ENCODE measurements around the gene CHD8.
"Not testable (repeated sequence)": the region's sequence is repeated elsewhere in the genome, so short reads cannot be mapped to it uniquely, and the experiment has no call there.

The CHD8 gene

DNA sequence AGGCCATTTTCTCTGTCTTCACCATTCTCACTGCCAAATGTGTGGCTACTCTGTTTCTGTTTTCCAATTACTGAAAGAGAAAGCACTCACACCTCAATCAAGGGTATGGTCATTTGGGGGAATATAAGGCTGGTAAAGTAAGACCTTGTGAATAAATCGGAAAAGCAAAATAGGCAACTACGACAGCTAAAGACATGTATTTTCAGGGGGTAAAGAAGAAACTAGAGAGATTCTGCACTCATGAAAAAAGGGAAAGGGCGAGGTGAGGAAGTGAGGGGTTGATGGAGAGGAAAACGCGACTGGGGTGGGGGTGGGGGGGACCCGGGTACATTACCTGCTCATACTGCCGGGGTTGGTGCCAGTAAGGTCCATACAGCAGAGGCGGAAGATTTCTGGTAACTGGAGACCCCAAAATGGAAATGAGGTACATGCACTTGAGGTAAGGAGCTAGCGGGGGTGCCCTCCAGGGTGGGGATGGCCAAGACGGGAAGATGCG is 19.3 kb downstream of the CHD8 start:
- DNase-seq (ENCODE audit: low spot score) = no peak

DNA sequence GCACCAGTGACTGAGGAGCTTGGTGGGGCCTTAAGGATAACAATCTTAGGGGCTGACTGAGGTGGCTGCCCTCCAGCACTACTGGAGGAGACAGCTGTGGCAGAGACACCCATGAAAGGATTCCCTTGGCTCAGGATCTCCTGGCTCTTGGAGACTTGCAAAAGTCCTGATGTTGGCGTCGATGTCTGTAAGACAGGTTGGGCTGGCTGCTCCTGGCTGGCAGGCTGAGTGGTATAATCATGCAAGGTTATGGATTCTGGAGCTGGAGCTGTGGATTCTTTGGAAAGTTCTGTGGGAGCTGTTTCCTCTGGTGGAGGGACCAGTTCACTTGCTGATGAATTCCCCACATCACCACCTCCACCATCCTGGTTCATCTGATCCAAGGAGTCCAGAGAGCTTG is 24.8 kb downstream of the CHD8 start:
- no peak for DNase-seq (ENCODE audit: low spot score)

- DNase-seq (ENCODE audit: low spot score) = no peak
These were observed 27.0 kb downstream of the CHD8 start for GRCh38 chr14:21428930-21429329.

DNA sequence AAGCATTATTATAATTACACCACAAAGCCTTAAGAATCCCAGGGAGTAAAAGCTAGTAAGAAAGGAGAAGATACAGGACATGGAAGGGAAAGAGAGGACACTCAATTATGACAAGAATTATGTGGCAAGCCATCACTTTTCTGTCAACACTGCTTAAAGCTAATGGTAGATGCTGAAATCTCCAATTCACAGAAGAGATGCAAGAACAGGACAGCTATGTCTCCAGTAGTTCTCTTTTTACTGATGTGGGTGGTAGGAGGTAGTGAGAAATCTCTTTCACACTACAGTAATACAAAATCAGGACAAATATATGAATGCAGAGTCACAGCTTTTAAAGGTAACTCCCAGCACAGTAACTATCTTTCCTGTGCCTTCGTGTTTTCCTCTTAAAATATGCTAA is 29.2 kb downstream of the CHD8 start:
- DNase-seq (ENCODE audit: low spot score) = no peak

DNA sequence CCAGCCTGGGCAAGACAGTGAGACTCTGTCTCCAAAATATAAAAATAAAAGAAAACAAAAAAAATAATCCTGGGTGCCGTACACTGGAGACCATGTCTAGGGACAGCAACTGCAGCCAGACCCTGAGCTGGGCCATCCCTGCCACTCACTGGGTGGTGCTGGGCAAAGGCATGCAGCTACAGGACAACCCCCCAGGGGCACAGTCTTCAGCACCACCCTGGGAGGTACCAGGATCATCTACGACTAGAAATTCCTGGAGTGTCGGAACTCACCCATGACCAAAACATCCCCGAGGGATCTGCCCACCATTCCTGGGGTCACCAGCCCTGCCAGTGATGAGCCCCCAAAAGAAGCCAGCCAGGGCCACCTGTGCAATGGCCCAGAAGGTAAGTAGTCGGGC is 36.4 kb downstream of the CHD8 start:
- no peak for DNase-seq (ENCODE audit: low spot score)

GRCh38 chr14:21415329-21415728 is 40.6 kb downstream of the CHD8 start:
- no peak for DNase-seq (ENCODE audit: low spot score)

GRCh38 chr14:21414137-21414631 is 41.7 kb downstream of the CHD8 start:
- DNase-seq (ENCODE audit: low spot score) = no peak

DNA sequence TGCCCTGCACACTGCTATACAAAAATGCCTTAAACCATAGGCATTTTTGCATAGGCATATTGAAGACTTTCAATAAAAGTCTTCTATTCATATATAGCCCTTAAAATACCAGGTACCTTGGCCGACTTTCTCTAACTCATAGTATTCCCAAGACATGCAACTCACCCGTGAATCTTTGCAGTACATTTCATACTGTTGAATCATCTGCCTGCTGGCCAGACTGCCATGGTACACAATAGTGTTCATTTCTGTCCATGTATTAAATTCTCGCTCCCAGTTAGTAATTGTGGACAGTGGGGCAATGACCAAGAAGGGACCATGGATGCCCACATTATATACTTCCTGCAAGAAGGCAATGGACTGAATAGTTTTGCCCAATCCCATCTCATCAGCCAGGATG is 47.8 kb downstream of the CHD8 start:
- no peak for DNase-seq (ENCODE audit: low spot score)

GRCh38 chr14:21406213-21406612 is 49.7 kb downstream of the CHD8 start:
- DNase-seq (ENCODE audit: low spot score) = no peak

DNA sequence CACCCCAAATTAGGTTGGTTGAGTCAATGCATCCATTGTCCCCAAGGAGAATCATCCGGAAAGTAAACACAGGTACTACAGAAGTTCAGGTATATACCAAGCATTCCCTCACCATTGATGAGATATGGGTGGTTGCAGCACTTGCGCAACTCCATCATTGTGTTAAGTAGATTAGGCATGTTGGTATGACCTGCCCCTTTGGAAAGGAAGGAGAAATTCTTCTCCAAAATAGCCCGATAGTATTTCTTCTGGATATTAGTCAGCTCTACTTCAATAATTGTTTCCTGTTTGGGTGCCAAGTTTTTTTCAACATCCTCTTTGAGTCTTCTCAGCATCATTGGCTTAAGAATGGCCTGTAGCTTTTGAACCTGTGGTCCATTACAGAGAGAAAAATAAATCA is 50.8 kb downstream of the CHD8 start:
- no peak for DNase-seq (ENCODE audit: low spot score)

GRCh38 chr14:21399311-21399870 is 56.5 kb downstream of the CHD8 start:
- DNase-seq (ENCODE audit: low spot score) = no peak

- DNase-seq (ENCODE audit: low spot score) = no peak
These were observed 57.0 kb downstream of the CHD8 start for GRCh38 chr14:21398901-21399300.

DNA sequence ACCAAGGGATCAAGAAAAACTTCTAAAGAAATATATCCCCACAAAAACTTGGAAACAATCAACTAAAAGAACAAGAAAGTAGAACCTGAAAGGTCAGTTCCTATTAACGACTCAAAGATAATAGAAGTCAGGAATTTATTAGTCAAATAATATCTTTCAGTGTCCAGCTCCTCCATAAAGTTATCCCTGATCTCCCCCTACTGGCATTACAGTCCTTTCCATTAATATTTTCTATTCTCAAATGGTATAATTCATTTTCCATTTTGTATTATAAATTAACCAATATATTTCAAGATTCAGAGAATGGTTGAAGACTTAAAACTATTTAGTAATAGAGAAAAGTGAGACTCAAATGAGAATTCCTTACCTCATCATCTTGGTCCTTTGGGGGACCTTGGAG is 60.5 kb downstream of the CHD8 start:
- DNase-seq (ENCODE audit: low spot score) = no peak

DNA sequence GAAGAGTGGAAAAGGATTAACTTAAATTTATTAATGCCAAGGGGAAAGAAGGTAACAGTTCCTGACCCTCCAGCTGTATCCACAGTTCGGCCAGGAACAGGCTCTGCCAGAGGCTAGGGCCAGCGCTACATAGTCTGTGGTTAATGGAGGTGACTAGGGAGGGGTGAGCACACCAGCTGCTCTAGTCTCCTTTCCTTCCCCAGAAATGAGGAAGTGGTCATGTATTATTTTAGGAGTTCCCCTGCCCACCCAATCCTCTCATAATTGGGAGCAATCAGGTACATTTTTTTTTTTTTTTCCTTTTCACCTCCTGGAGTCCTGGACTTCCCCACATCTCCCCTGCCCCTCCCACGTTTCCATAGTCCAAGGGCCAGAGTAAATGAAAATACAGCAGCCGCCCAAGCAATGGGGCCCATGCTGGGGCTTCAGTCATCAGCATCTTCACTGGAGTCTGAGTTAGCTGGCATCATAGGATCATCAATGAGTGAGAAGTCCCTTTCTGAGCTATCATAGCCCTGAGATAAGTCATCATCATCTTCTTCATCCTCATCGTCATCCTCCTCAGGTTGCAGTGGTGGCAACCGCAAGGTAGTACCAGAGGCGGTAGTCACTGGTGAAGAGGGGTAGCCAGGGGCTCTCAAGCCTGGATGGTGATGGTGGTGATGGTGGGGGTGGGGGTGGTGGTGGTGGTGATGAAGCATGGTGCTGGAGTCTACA is 70.6 kb downstream of the CHD8 start:
- DNase-seq (ENCODE audit: low spot score) = no peak

- no peak for DNase-seq (ENCODE audit: low spot score)
These were observed 71.5 kb downstream of the CHD8 start for GRCh38 chr14:21384494-21384851.

- peak; percentile 94 for DNase-seq (ENCODE audit: low spot score)
These were observed 72.0 kb downstream of the CHD8 start, which contains the start of gene SUPT16H for GRCh38 chr14:21383848-21384493. TSS of gene SUPT16H (minus strand) at chr14:21384019. CDS start at chr14:21383927, 92 bp downstream.

- peak; percentile 9 for DNase-seq (ENCODE audit: low spot score)
These were observed 72.8 kb downstream of the CHD8 start for GRCh38 chr14:21382886-21383847.

- no peak for DNase-seq (ENCODE audit: low spot score)
These were observed 73.8 kb downstream of the CHD8 start for GRCh38 chr14:21382095-21382494.

- no peak for DNase-seq (ENCODE audit: low spot score)
These were observed 76.6 kb downstream of the CHD8 start for GRCh38 chr14:21379338-21379737.

GRCh38 chr14:21373980-21374379 is 81.9 kb downstream of the CHD8 start:
- DNase-seq (ENCODE audit: low spot score) = no peak

GRCh38 chr14:21372814-21373213 is 83.1 kb downstream of the CHD8 start:
- not testable (repeated sequence) for DNase-seq (ENCODE audit: low spot score)

Data from putamen (tissue), 1 donor.